ENCODE results near the gene PCGF6. TPM values are rescaled to one million over a fixed set of nuclear protein-coding genes. Genes with fewer than 3 reads are reported as not detected.

Gene PCGF6
- total RNA-seq = 1 to 10 TPM; 7.7 to 8.5 TPM
- polyA plus RNA-seq (ENCODE audit: insufficient read length in 6 of 6) = 10 to 100 TPM; 11.2 to 14.7 (median 13.7) TPM
- long read RNA-seq, donor 1, partial matches to known transcripts = 0 of 2 reads
- long read RNA-seq, donor 1, other reads (novel, unspliced or antisense) = 0 of 2 reads
- long read RNA-seq, donor 2, partial matches to known transcripts = 49 of 58 reads
- long read RNA-seq, donor 2, other reads (novel, unspliced or antisense) = 5 of 58 reads
- long read RNA-seq, donor 3, partial matches to known transcripts = 0 of 1 reads
- long read RNA-seq, donor 3, other reads (novel, unspliced or antisense) = 0 of 1 reads
- long read RNA-seq, donor 4, partial matches to known transcripts = 4 of 6 reads
- long read RNA-seq, donor 4, other reads (novel, unspliced or antisense) = 1 of 6 reads
- long read RNA-seq, donor 5, partial matches to known transcripts = 26 of 33 reads
- long read RNA-seq, donor 5, other reads (novel, unspliced or antisense) = 6 of 33 reads
- long read RNA-seq, donor 6, partial matches to known transcripts = 5 of 7 reads
- long read RNA-seq, donor 6, other reads (novel, unspliced or antisense) = 0 of 7 reads
- long read RNA-seq, donor 7, partial matches to known transcripts = 0 of 1 reads
- long read RNA-seq, donor 7, other reads (novel, unspliced or antisense) = 0 of 1 reads
- long read RNA-seq, donor 8, partial matches to known transcripts = 0 of 2 reads
- long read RNA-seq, donor 8, other reads (novel, unspliced or antisense) = 0 of 2 reads
- long read RNA-seq, donor 9 = 0 reads
- long read RNA-seq, donor 10, partial matches to known transcripts = 2 of 2 reads
- long read RNA-seq, donor 10, other reads (novel, unspliced or antisense) = 0 of 2 reads
- long read RNA-seq, donor 11, partial matches to known transcripts = 0 of 2 reads
- long read RNA-seq, donor 11, other reads (novel, unspliced or antisense) = 0 of 2 reads
- long read RNA-seq, donor 12, partial matches to known transcripts = 0 of 2 reads
- long read RNA-seq, donor 12, other reads (novel, unspliced or antisense) = 0 of 2 reads

GRCh38 chr10:103350517-103351260 lies at the start of gene PCGF6:
Gene PCGF6, minus strand, starts transcription at chr10:103351140. Its CDS starts 74 bp downstream, at chr10:103351066.
- Histone ChIP-seq H3K36me3 (peaks cover 0 to 28% of the 10 kb centered on the region in 2 donors), H3K27me3 (no peaks in the 10 kb centered on the region), H3K4me1 (peaks cover 4 to 20% of the 10 kb centered on the region in 2 donors), H3K4me3 (peak within 1 kb of the TSS; percentile 78 to 79), H3K27ac (peak within 1 kb of the TSS; percentile 62 to 79), H3K9me3 (no peaks in the 10 kb centered on the region)
- TF ChIP-seq CTCF (IDR thresholded peaks at IDR 0.05) = no peak
- intact Hi-C loops (cut with DNase I) = no loop called here
- peak; percentile 97 for ATAC-seq
- DNase-seq = peak; percentile 78 to 94 (median 86)

- peak overlapping the region; percentile 71 to 95 for H3K4me3 ChIP-seq
- H3K36me3 ChIP-seq = peaks cover 0 to 40% of the 10 kb centered on the region in 2 donors
- peaks cover 18 to 56% of the 10 kb centered on the region in 2 donors for H3K4me1 ChIP-seq
- DNase-seq (no peak), ATAC-seq (no peak)
- no peaks in the 10 kb centered on the region for H3K27me3 ChIP-seq
- H3K27ac ChIP-seq = no peak overlapping the region
- H3K9me3 ChIP-seq = no peaks in the 10 kb centered on the region
- intact Hi-C loops (cut with DNase I) = no loop called here
- no peak for TF ChIP-seq CTCF (IDR thresholded peaks at IDR 0.05)
Measured at GRCh38 chr10:103397191-103397825, 46.4 kb upstream of the PCGF6 start.

- ATAC-seq (no peak), DNase-seq (no peak)
- Histone ChIP-seq H3K36me3 (peaks cover 0 to 40% of the 10 kb centered on the region in 2 donors), H3K27me3 (no peaks in the 10 kb centered on the region), H3K9me3 (no peaks in the 10 kb centered on the region), H3K27ac (peak overlapping the region in 1 of 2 donors; percentile 76), H3K4me1 (peaks cover 18 to 56% of the 10 kb centered on the region in 2 donors), H3K4me3 (peak overlapping the region; percentile 71 to 95)
- intact Hi-C loops (cut with DNase I) = no loop called here
- TF ChIP-seq CTCF (IDR thresholded peaks at IDR 0.05) = no peak
Measured at GRCh38 chr10:103396789-103397087, 45.8 kb upstream of the PCGF6 start.

GRCh38 chr10:103396067-103396788 lies 45.3 kb upstream of the PCGF6 start, which contains the start of the genes ATP5MK and PDCD11:
Gene ATP5MK, minus strand, starts transcription at chr10:103396475. Its CDS starts 4,018 bp downstream, at chr10:103392457.
Gene PDCD11, plus strand, starts transcription at chr10:103396626. Its CDS starts 1,801 bp downstream, at chr10:103398427.
- no peaks in the 10 kb centered on the region for H3K9me3 ChIP-seq

More at GRCh38 chr10:103396067-103396788, 45.3 kb upstream of the PCGF6 start, which contains the start of the genes ATP5MK and PDCD11:
- ATAC-seq = peak; percentile 100
- peak within 1 kb of the TSS; percentile 57 to 76 for H3K27ac ChIP-seq
- H3K4me3 ChIP-seq = peak within 1 kb of the TSS; percentile 71 to 95
- TF ChIP-seq CTCF (IDR thresholded peaks at IDR 0.05) = no peak
- peaks cover 0 to 40% of the 10 kb centered on the region in 2 donors for H3K36me3 ChIP-seq
- DNase-seq = peak; percentile 95 to 98 (median 98)
- intact Hi-C loops (cut with DNase I) = no loop called here
- no peaks in the 10 kb centered on the region for H3K27me3 ChIP-seq
- H3K4me1 ChIP-seq = peaks cover 18 to 56% of the 10 kb centered on the region in 2 donors

Data from left lung (tissue), 14 donors.